Stimulated activated CD8-positive, alpha-beta memory T cell treated with anti-CD3 and anti-CD28 coated beads, Interleukin-4, amount 100 ng/mL, for 1 hour (primary cell): ENCODE results near the gene SBK3.
"Not testable (repeated sequence)": the region's sequence is repeated elsewhere in the genome, so short reads cannot be mapped to it uniquely, and the experiment has no call there.

ENCODE experiments used
- DNase-seq, 2 donors: peaks; one replicate each; pipeline ENCODE4 v3.0.0-alpha.2; 2020; ENCODE audit warnings: low read depth in 2 of 2, low spot score in 1 of 2

The SBK3 gene

GRCh38 chr19:55542292-55542855 lies 3.0 kb downstream of the SBK3 start:
- no peak for DNase-seq

GRCh38 chr19:55541091-55541490 lies 4.3 kb downstream of the SBK3 start:
- no peak for DNase-seq

- DNase-seq = no peak
Observed at GRCh38 chr19:55540619-55541018, 4.7 kb downstream of the SBK3 start.

- no peak for DNase-seq
Observed at GRCh38 chr19:55539090-55539984, 6.0 kb downstream of the SBK3 start.

- no peak for DNase-seq
Observed at GRCh38 chr19:55538132-55538531, 7.2 kb downstream of the SBK3 start.

GRCh38 chr19:55537741-55538111 lies 7.6 kb downstream of the SBK3 start:
- DNase-seq = no peak

GRCh38 chr19:55536951-55537740 lies 8.2 kb downstream of the SBK3 start, which contains the start of gene SBK2:
TSS of gene SBK2 (minus strand) at chr19:55537133. CDS start at chr19:55536294, 839 bp downstream.
- no peak for DNase-seq

GRCh38 chr19:55536366-55536765 lies 9.0 kb downstream of the SBK3 start:
- no peak for DNase-seq

GRCh38 chr19:55535965-55536350 lies 9.4 kb downstream of the SBK3 start:
- DNase-seq = no peak

- no peak for DNase-seq
Observed at GRCh38 chr19:55535173-55535964, 10.0 kb downstream of the SBK3 start.

GRCh38 chr19:55534280-55534679 lies 11.1 kb downstream of the SBK3 start:
- not testable (repeated sequence) for DNase-seq

GRCh38 chr19:55530996-55531395 lies 14.3 kb downstream of the SBK3 start:
- no peak for DNase-seq

GRCh38 chr19:55529636-55530234 lies 15.6 kb downstream of the SBK3 start:
- no peak for DNase-seq

GRCh38 chr19:55528030-55528803 lies 17.1 kb downstream of the SBK3 start:
- no peak for DNase-seq

GRCh38 chr19:55527197-55528029 lies 17.9 kb downstream of the SBK3 start:
- DNase-seq = no peak

GRCh38 chr19:55526216-55527196 lies 18.8 kb downstream of the SBK3 start:
- no peak for DNase-seq

GRCh38 chr19:55525289-55526101 lies 19.8 kb downstream of the SBK3 start:
- DNase-seq = no peak
